NCI-H1436 (cell line): ENCODE data around the gene FAM204A.

Experiments used
- DNase-seq: peaks from one replicate; lab custom pipeline; 2025; lab: John Stamatoyannopoulos, UW

Gene FAM204A

DNA sequence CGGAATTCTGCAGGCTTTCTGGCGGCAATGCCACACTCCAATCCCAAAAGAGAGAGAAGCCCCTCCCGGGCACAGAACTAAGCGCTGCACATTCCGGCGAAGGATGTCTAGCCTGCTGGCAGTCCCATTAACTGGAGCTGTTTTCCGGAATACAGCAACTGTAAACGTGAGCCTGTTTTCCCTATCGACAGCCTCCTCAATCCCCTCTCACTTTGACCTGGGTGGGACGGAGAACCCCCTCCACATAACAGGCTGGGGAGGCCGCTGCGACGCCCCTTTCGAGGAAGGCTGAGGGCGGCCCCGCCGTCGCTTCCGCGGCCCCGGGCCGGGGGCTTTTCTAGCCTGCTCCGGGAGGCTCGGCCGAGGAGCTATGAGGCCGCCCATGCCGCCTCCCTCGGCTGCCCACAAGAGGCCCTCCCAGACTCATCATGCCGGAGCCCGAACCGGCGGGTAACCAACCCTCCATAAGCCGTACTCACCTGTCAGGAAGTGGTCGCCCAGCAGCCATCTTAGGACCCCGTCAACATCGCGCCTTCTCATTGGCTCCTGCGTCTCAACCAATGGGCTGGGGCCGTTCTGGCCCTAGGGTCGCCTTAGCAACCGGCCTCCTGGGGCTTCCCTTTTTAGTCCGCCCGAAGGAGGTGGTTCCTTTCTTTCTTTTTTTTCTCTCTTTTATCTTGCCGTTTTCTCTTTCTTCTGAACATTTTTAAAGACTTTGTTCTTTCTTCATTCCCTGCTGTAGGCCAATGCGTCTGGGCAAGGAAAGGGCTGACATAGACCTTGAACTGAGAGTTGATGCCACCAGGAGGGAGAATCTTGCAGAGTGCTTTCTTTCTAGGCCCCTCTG lies at the start of gene FAM204A:
FAM204A (minus strand) TSS at position 534 of the 847 bp plus-strand sequence. CDS start 5,909 bp downstream, outside the sequence.
- peak; percentile 96 for DNase-seq

DNA sequence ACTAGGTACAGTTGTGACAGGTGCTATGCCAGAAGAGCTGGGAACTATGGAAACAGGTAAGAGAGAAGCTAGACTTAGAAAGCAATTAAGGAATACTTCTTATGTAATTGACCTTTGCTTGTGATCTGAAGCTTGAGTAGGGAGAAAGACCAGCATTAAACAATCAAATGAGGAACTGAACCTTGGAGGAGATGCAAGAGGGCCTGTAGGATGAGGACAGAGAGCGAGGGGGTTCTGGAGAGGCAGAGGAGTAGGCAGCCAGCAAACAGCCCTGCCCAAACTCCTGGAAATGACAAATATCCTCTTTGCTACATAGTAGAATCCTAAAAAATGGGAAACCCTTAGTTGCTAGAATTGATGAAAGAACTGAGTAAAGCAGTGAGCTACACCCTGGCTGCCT lies 41.6 kb upstream of the FAM204A start:
- no peak for DNase-seq

GRCh38 chr10:118383063-118383689 lies 41.1 kb upstream of the FAM204A start:
- no peak for DNase-seq

DNA sequence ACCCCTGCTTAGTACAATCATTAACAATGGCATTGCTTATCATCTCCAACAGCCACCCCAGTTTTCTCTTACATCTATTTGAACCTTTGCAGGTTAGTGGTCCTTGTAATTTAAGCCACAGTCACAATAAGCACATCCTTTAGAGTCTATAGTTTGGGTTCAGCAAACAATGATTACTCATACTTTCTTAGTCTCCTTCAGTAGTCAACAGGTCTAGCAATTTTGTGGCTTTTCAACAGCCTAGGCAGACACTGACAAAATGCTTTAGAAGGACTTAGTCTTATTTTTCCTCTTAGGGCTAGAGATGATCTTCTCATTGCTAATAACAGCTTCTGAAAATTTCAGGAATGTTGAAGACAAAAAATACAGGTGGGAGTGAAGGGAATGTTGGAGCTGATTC lies 32.3 kb upstream of the FAM204A start:
- no peak for DNase-seq

GRCh38 chr10:118373786-118374185 lies 31.7 kb upstream of the FAM204A start:
- no peak for DNase-seq

- peak; percentile 89 for DNase-seq
Measured at GRCh38 chr10:118370499-118370898, 28.4 kb upstream of the FAM204A start.

- peak; percentile 99 for DNase-seq
Measured at GRCh38 chr10:118369641-118370205, 27.6 kb upstream of the FAM204A start.

DNA sequence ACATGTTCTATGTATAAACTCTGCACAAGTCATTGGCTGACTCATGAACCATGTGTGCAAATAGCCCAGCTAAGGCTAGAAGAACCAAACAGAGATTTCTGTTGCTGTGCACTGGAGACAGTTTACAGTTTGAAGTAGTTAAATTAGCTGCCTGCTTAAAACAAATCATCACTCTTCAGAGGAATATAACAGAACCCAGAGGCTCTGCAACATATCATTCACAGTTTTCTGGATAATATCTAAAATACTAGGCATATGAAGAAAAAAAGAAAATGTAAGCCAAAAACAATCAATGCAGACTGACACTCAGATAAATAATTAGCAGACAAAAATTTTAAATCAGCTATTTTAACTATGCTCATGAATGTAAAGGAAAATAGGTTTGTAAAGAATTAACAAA lies 23.6 kb upstream of the FAM204A start:
- DNase-seq: no peak

GRCh38 chr10:118362103-118362502 lies 20.0 kb upstream of the FAM204A start:
- DNase-seq: no peak

DNA sequence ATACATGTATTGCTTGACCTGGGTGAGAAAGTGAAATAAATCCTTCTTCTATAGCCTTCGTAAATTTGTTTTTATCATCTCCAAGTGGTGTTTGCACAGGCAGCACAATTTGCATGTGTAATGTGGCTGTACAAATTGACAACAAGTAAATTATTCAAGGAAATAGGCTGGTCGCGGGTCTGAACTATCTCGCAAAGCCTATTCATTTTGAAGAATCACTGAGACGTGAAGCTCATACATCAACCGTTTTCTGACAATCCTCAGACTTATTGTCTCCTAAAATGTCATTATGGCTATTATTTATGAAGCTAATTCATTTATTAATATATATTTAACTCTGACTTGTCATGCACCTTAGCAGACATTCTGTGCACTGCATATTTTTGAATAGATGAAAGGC lies 16.2 kb upstream of the FAM204A start:
- DNase-seq: peak; percentile 77

DNA sequence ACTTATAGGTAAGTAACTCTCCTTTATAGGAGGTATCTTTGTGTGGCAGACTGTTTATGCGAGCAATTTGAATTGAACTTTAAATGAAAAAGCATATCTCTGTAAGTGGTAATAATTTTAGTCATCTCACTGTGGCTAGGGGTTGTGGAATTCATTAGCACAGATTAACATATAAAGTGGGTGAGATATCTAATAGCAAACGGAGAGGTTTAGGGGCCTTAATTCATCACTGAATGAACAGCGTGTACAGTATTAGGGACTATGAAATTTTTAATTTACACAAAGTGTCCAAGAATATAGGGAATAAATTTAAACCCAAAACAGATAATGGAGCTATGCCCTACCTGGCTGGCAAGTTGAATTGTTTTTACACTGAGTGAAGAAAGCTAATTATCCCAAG lies 15.7 kb upstream of the FAM204A start:
- DNase-seq: no peak

DNA sequence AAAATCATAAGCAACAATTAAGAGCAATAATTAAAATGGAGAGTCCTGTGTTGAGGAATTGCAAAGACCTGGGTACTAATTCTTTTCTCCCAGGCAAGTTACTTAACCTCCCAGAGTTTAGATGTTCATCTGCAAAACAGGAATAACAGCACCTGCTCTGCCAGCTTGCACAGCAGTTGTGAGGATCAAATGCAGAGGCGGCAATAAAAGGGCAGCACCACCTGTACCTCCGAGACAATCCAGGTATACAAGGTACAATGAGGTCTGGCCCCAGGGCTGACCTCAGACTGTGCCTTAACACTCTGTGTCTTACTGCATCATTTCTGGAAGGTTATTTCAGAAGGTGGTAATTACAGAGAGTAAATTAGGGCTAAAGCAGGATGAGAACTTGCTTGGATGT lies 14.5 kb upstream of the FAM204A start:
- no peak for DNase-seq

- no peak for DNase-seq
Measured at GRCh38 chr10:118355234-118355633, 13.1 kb upstream of the FAM204A start.

GRCh38 chr10:118349235-118349634 lies 7.1 kb upstream of the FAM204A start:
- DNase-seq: no peak

GRCh38 chr10:118343549-118343948 lies 1.4 kb upstream of the FAM204A start:
- DNase-seq: no peak

GRCh38 chr10:118343115-118343514 lies 991 bp upstream of the FAM204A start:
- DNase-seq: no peak

DNA sequence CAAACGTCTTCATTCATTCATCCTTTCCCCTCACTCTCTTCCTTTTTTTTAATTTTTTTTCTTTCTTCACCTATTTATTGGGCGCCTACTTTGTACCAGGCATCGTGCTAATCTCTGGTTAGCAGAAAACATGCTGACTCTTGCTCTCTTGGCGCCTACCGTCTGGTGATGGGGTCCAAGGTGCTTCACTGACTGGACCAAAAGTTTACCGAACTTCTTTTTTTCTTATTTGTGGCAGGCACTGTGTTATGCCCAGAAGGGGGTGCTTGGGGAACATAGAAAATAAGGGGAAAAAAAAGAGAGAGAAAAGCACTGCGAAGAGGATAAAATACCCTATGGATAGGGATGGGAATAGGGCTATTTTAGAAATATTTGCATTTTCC lies 505 bp upstream of the FAM204A start:
- peak; percentile 18 for DNase-seq

DNA sequence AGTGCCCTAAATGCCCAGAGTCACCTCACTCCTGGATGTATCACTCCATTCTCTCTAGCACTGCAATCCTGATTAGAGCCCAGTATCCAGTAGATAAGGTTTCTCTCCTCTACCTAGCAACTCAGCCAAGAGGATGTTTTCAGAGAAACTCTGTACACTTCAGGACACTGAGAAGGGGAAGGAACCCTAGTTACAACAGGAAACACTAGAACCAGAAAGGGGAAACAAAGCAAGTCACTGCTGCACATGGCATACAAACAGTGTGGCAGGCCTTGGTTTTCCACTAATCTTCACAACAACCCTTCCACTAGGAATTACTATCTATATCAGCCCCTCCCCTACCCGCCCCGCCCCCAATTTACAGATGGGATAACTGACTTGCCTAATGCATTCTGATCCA lies 1.6 kb downstream of the FAM204A start:
- DNase-seq: no peak

GRCh38 chr10:118339111-118339510 lies 3.0 kb downstream of the FAM204A start:
- DNase-seq: peak; percentile 8

DNA sequence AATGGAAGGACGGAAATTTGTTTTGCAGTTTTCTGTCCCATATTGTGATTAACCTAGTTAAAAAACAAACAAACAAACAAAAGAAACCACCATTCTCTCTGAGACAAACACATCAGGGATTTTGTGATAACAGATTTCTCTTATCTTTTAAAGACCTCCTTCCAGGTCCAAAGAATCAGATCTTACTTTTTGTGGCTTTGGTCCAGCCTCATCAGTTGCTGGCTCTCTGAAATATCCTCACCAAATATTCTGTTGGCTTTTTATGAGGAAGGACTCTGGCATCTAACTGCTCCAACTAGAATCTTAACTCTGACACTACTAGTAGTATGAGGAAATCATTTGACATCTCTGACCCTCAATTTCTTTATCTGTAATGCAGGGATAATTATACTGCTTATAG lies 4.8 kb downstream of the FAM204A start:
- no peak for DNase-seq

GRCh38 chr10:118333871-118334270 lies 8.3 kb downstream of the FAM204A start:
- DNase-seq: no peak

DNA sequence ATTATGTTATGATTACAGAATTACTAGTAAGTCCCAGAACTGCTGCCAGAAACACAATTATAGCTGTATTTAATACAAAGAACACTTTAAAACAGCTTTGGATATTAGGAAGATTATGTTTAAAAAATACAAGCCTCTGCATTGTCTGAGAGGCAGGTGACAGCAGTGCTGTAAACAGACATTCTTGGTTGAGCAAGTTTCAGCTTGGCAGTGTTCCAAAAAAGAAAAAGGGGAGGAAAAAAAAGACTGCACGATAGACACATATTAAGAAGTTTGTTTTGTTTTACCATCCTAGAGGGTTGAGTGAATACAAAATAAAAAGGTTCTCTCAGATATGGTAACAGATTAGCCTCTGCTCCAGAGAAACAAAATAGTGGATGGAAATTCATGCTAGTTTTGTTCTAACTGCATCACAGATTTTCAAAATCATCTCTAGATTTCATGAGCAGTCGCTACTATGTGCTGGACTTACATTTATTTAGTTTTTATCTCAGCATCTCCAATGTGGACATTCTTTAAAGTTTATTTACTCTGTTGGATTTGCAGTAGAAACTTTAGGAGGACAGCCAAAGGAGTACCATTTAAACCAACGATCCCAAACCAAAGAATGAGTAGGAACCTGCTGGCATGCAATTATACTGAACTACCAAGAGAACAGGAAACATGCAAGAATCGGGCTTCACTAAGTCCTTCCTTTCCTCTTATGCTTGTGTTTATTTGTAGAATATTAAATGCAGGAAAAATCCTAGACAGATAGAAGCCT lies 9.0 kb downstream of the FAM204A start:
- peak; percentile 19 for DNase-seq
